ENCODE data around the gene FXYD6.

DNA sequence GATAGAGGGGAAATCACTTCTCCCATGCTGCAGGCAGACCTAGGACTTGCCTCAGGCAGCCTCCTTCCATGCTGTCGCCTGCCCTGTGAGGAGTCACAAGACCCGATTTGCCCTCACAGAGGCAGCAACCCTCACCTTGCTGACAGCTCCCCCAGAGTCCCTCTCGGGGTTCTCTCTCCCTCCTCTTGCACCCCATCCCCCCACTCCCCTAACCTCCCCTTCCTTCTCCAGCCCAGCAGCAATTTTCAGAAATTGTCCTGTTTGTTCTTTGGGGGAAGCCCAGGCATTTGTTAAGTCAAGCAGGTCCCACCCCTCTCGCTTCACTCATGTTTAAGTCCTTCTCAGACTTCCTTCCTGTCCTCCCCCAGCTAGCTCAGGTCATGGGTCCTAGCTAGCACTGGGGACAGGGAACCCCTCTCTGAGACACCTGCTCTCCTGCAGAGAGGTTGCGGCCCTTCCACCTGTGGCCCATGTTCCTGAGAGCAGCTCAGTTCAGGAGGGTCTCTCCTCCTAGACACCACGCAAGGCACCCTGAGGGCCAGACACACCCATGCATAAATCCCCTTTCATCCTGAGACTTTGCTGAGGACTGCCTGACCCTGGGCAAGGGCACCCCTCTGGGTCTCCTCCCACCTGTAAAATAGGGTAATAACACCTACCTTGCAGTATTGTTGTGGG, 45.6 kb downstream of the FXYD6 start:
- TF ChIP-seq, protein P1, sequence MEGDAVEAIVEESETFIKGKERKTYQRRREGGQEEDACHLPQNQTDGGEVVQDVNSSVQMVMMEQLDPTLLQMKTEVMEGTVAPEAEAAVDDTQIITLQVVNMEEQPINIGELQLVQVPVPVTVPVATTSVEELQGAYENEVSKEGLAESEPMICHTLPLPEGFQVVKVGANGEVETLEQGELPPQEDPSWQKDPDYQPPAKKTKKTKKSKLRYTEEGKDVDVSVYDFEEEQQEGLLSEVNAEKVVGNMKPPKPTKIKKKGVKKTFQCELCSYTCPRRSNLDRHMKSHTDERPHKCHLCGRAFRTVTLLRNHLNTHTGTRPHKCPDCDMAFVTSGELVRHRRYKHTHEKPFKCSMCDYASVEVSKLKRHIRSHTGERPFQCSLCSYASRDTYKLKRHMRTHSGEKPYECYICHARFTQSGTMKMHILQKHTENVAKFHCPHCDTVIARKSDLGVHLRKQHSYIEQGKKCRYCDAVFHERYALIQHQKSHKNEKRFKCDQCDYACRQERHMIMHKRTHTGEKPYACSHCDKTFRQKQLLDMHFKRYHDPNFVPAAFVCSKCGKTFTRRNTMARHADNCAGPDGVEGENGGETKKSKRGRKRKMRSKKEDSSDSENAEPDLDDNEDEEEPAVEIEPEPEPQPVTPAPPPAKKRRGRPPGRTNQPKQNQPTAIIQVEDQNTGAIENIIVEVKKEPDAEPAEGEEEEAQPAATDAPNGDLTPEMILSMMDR (conservative IDR thresholded peaks at IDR 0.05; ENCODE audit: low read length) = no peak
- TF ChIP-seq EZH2phosphoT487 (IDR thresholded peaks at IDR 0.05; ENCODE audit: borderline replicate concordance, low read depth, low read length) = no peak

Measured in OCI-LY7 (cell line).